ENCODE measurements around the gene KDM6A. TPM values are rescaled to one million over a fixed set of nuclear protein-coding genes. Genes with fewer than 3 reads are reported as not detected.

Gene KDM6A
- total and polyA plus RNA-seq, 9 of the 15 experiments (the other 6 are each of a cell fraction or from before 2014, with no cell fraction given) = 8.4 to 34.3 (median 22.9) TPM

DNA sequence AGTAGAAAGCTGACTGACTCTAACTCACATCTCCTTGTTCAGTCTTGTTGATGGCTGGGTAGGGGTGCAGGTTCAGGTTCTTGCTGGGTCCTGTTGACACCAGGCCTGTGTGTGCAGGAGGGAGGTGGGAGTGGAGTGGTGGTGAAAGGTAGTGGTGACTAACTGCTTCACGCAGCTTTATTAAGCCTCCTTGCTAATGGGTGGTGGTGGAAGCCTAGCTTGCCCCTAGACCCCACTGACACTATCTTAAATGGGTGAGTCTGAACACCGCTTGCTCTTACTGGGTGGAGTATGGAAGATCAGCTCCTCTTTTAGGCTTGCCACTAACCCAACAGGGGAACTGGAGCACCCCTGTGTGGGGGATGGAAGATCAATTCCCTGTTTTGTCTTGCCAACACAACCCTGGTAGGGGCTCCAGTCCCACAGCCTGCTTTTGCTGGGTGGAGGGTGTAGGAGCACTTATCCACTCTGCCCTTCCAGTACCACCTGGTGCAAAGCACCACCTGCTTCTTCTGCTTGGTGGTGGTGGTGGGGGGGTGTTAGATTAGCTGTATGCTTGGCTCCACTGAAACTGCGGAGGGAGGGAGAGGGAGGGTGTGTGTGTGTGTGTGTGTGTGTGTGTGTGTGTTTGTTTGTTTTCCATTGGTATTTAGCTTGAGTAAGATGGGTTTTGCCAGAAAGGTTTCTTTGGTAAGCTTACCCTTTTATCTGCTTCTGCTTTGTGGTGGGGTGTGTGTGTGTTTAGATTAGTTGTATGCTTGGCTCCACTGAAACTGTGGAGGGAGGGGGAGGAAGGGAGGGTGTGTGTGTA is 25.6 kb downstream of the KDM6A start:
- no peak overlapping the region for H3K27ac ChIP-seq (ENCODE audit: extremely low read depth, low read depth, low read length)
- 5% methylated on average over 2 of the region's 3 CpGs for WGBS (ENCODE audit: insufficient coverage, low coverage, missing lambda C conversion rate)
- peaks cover 98% of the 10 kb centered on the region for H3K79me2 ChIP-seq (ENCODE audit: control insufficient read depth, insufficient read depth, low read length)
- H3K9me3 ChIP-seq (replicated peaks; ENCODE audit: control insufficient read depth, insufficient read depth, low read depth, low read length) = no peaks in the 10 kb centered on the region
- H3K4me2 ChIP-seq (ENCODE audit: insufficient read depth, low read length) = peak overlapping the region; percentile 43
- ChIA-PET CTCF (ENCODE audit: low intra/inter-chr PET ratio) (no interaction called here), POLR2A (interaction anchor here (0.5 to 3.2 kb wide), 12 partner anchors 9 to 73 kb away, joined by 3 to 16 read pairs (median 4); no protein-coding TSS in a partner anchor)
- in situ Hi-C loops (cut with MboI) (no loop called here), intact Hi-C loops (cut with micrococcal nuclease) (no loop called here)
- ATAC-seq (peak; percentile 60), FAIRE-seq (peak; percentile 73), DNase-seq (ENCODE audit: extremely low read depth in 1 of 4, low spot score in 3 of 4) (peak in 2 of 4 experiments; percentile 7 to 63)
- no peak overlapping the region for H2AFZ ChIP-seq (ENCODE audit: low read depth, low read length)
- BruUV-seq (replicated peaks) = no TSS peak
- no peaks in the 10 kb centered on the region for H3K36me3 ChIP-seq (ENCODE audit: control insufficient read depth, insufficient read depth, low read length)
- peaks cover 5% of the 10 kb centered on the region for H3K9me1 ChIP-seq (ENCODE audit: control insufficient read depth, insufficient read depth, low read length)
- no peak overlapping the region for H3K4me3 ChIP-seq
- H3K27me3 ChIP-seq (ENCODE audit: control insufficient read depth in 2 of 2, insufficient read depth in 2 of 2, low read length in 2 of 2) = no peaks in the 10 kb centered on the region
- peaks cover 18% of the 10 kb centered on the region for H4K20me1 ChIP-seq (replicated peaks; ENCODE audit: control insufficient read depth, insufficient read depth, low read length)
- H3K4me1 ChIP-seq (replicated peaks in 1 of 2; ENCODE audit: control insufficient read depth in 2 of 2, insufficient read depth in 2 of 2, low read length in 2 of 2) = peaks cover 15 to 24% of the 10 kb centered on the region in 2 experiments; a peak in 4 of 5 replicates
- H3K9ac ChIP-seq (ENCODE audit: insufficient read depth in 1 of 2, low read depth in 2 of 2, low read length in 2 of 2) = peak overlapping the region in 1 of 2 experiments; percentile 43; a peak in 1 of 4 replicates
- TF ChIP-seq ZNF584 (CRISPR knock-in tag; IDR thresholded peaks at IDR 0.05; ENCODE audit: low read depth) (no peak), HDAC3 (IDR thresholded peaks at IDR 0.05; ENCODE audit: borderline replicate concordance, partially characterized antibody) (no peak), HLTF (IDR thresholded peaks at IDR 0.05) (0 out of 2 replicates have a peak, but pooled peaks have one; percentile 50), RBM39 (optimal IDR thresholded peaks at IDR 0.05; ENCODE audit: low read depth, low read length) (no peak), EHMT2 (IDR thresholded peaks at IDR 0.05) (peak; percentile 62; the same call in 1 of the 2 replicates), NFIC (IDR thresholded peaks at IDR 0.05) (peak; percentile 36; the same call in 1 of the 2 replicates), GTF2F1 (IDR thresholded peaks at IDR 0.05; ENCODE audit: low read depth, low read length) (no peak), LARP7 (IDR thresholded peaks at IDR 0.05) (0 out of 2 replicates have a peak, but pooled peaks have one; percentile 62), MTA2 (IDR thresholded peaks at IDR 0.05; ENCODE audit: low read depth) (0 out of 2 replicates have a peak, but pooled peaks have one; percentile 16), CBFA2T3 (IDR thresholded peaks at IDR 0.05) (peak; percentile 73), KDM1A (IDR thresholded peaks at IDR 0.05) (peak in 1 of 2 experiments; percentile 78; a peak in 2 of 4 replicates), TRIM24 (IDR thresholded peaks at IDR 0.05) (peak in 1 of 2 experiments; percentile 32; a peak in 1 of 4 replicates), RUNX1 (IDR thresholded peaks at IDR 0.05; ENCODE audit: low read depth) (no peak), ZNF766 (CRISPR knock-in tag; conservative IDR thresholded peaks at IDR 0.05) (peak; percentile 87), OTX1 (CRISPR knock-in tag; IDR thresholded peaks at IDR 0.05) (0 out of 2 replicates have a peak, but pooled peaks have one; percentile 43), GATAD2A (IDR thresholded peaks at IDR 0.05) (peak; percentile 11; the same call in 1 of the 2 replicates), SMARCB1 (IDR thresholded peaks at IDR 0.05; ENCODE audit: insufficient read length, low read depth) (no peak), COPS2 (conservative IDR thresholded peaks at IDR 0.05) (no peak), TAL1 (IDR thresholded peaks at IDR 0.05) (peak; percentile 28; the same call in 1 of the 2 replicates)
- TF ChIP-seq, protein P1, sequence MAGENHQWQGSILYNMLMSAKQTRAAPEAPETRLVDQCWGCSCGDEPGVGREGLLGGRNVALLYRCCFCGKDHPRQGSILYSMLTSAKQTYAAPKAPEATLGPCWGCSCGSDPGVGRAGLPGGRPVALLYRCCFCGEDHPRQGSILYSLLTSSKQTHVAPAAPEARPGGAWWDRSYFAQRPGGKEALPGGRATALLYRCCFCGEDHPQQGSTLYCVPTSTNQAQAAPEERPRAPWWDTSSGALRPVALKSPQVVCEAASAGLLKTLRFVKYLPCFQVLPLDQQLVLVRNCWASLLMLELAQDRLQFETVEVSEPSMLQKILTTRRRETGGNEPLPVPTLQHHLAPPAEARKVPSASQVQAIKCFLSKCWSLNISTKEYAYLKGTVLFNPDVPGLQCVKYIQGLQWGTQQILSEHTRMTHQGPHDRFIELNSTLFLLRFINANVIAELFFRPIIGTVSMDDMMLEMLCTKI (IDR thresholded peaks at IDR 0.05; ENCODE audit: partially characterized antibody) = no peak
- TF ChIP-seq, protein P2, sequence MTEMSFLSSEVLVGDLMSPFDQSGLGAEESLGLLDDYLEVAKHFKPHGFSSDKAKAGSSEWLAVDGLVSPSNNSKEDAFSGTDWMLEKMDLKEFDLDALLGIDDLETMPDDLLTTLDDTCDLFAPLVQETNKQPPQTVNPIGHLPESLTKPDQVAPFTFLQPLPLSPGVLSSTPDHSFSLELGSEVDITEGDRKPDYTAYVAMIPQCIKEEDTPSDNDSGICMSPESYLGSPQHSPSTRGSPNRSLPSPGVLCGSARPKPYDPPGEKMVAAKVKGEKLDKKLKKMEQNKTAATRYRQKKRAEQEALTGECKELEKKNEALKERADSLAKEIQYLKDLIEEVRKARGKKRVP (CRISPR knock-in tag; IDR thresholded peaks at IDR 0.05) = no peak
- TF ChIP-seq, protein P3, sequence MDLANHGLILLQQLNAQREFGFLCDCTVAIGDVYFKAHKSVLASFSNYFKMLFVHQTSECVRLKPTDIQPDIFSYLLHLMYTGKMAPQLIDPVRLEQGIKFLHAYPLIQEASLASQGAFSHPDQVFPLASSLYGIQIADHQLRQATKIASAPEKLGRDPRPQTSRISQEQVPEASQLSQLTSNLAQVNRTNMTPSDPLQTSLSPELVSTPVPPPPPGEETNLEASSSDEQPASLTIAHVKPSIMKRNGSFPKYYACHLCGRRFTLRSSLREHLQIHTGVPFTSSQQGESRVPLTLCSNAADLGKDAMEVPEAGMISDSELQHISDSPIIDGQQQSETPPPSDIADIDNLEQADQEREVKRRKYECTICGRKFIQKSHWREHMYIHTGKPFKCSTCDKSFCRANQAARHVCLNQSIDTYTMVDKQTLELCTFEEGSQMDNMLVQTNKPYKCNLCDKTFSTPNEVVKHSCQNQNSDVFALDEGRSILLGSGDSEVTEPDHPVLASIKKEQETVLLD (IDR thresholded peaks at IDR 0.05) = 0 out of 2 replicates have a peak, but pooled peaks have one; percentile 26
